ENCODE results near the gene TWF2.

The TWF2 gene

DNA sequence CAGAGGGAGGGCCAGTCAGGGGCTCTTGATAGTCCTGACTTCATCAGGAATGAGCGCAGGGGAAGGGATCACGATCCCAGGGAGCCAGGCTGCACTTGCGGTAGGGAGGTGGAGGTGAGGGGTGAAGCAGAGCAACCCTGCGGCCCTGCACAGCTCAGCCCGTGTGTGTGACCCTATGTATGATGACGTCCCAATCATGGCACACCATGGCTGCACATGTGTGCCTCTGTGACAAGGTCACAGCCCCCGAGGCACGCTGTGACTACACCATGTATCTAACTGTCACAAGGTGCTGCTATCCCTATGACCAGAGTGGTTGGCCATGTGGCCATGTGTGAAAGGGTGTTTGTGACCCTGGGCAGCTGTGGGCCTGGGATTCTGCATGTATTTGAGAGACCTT is 54.3 kb downstream of the TWF2 start:
- TF ChIP-seq FOXM1 (IDR thresholded peaks at IDR 0.05; ENCODE audit: borderline replicate concordance, low read depth), result no peak
- TF ChIP-seq CEBPB (IDR thresholded peaks at IDR 0.05), result no peak
- no peak for TF ChIP-seq EGR1 (IDR thresholded peaks at IDR 0.05)
- TF ChIP-seq TCF12 (IDR thresholded peaks at IDR 0.05; ENCODE audit: low read depth), result no peak
- TF ChIP-seq CREB1 (IDR thresholded peaks at IDR 0.05; ENCODE audit: low read depth), result no peak
- TF ChIP-seq, protein P1, sequence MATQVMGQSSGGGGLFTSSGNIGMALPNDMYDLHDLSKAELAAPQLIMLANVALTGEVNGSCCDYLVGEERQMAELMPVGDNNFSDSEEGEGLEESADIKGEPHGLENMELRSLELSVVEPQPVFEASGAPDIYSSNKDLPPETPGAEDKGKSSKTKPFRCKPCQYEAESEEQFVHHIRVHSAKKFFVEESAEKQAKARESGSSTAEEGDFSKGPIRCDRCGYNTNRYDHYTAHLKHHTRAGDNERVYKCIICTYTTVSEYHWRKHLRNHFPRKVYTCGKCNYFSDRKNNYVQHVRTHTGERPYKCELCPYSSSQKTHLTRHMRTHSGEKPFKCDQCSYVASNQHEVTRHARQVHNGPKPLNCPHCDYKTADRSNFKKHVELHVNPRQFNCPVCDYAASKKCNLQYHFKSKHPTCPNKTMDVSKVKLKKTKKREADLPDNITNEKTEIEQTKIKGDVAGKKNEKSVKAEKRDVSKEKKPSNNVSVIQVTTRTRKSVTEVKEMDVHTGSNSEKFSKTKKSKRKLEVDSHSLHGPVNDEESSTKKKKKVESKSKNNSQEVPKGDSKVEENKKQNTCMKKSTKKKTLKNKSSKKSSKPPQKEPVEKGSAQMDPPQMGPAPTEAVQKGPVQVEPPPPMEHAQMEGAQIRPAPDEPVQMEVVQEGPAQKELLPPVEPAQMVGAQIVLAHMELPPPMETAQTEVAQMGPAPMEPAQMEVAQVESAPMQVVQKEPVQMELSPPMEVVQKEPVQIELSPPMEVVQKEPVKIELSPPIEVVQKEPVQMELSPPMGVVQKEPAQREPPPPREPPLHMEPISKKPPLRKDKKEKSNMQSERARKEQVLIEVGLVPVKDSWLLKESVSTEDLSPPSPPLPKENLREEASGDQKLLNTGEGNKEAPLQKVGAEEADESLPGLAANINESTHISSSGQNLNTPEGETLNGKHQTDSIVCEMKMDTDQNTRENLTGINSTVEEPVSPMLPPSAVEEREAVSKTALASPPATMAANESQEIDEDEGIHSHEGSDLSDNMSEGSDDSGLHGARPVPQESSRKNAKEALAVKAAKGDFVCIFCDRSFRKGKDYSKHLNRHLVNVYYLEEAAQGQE (IDR thresholded peaks at IDR 0.05; ENCODE audit: low read depth), result no peak
- no peak for TF ChIP-seq YY1 (IDR thresholded peaks at IDR 0.05; ENCODE audit: low read depth)
- TF ChIP-seq ZBTB7A (IDR thresholded peaks at IDR 0.05; ENCODE audit: low read depth), result no peak
- TF ChIP-seq RAD21 (IDR thresholded peaks at IDR 0.05; ENCODE audit: low read depth), result no peak
- TF ChIP-seq, protein P2, sequence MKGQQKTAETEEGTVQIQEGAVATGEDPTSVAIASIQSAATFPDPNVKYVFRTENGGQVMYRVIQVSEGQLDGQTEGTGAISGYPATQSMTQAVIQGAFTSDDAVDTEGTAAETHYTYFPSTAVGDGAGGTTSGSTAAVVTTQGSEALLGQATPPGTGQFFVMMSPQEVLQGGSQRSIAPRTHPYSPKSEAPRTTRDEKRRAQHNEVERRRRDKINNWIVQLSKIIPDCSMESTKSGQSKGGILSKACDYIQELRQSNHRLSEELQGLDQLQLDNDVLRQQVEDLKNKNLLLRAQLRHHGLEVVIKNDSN (IDR thresholded peaks at IDR 0.05), result no peak
- TF ChIP-seq NFIC (IDR thresholded peaks at IDR 0.05), result no peak
- no peak for TF ChIP-seq TEAD4 (IDR thresholded peaks at IDR 0.05)
- TF ChIP-seq, protein P3, sequence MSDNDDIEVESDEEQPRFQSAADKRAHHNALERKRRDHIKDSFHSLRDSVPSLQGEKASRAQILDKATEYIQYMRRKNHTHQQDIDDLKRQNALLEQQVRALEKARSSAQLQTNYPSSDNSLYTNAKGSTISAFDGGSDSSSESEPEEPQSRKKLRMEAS (IDR thresholded peaks at IDR 0.05), result no peak
- no peak for TF ChIP-seq EP300 (IDR thresholded peaks at IDR 0.05; ENCODE audit: borderline replicate concordance)
- TF ChIP-seq TAF1 (IDR thresholded peaks at IDR 0.05; ENCODE audit: low read depth), result no peak

DNA sequence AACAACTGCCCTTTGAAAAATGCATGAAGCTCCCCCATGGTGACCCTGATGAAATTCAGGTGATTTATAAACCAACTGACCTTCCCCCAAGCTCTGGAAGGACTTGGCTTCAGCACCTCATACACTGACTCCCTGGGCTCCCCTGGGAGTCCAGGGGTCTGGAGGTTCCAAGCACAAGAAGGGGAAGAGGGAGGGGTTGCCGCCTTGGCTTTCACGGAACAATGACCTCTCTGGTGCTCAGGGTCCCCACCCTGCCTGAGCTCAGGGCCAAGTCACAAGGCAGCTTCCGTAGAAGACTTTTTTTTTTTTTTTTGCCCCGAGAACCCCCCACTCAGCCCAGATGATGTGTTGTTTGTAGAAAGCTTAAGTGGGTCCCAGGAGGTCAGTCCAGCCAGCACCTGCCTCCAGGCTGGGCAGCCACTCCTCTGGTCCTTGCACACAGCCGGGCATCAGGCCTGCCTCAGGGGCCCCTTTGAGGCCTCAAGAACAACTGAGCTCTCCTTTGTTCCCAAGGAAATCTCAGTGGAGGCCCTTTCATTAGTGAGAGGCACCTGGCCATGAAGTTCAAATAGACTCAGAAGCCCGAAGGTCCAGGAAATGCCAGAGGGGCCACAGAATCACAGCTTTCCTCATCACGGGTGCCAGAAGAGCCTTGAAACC is 55.0 kb downstream of the TWF2 start:
- TF ChIP-seq TEAD4 (IDR thresholded peaks at IDR 0.05) (no peak), TCF12 (IDR thresholded peaks at IDR 0.05; ENCODE audit: low read depth) (no peak), TAF1 (IDR thresholded peaks at IDR 0.05; ENCODE audit: low read depth) (no peak), ZBTB7A (IDR thresholded peaks at IDR 0.05; ENCODE audit: low read depth) (no peak), EP300 (IDR thresholded peaks at IDR 0.05; ENCODE audit: borderline replicate concordance) (no peak), CEBPB (IDR thresholded peaks at IDR 0.05) (no peak), FOXM1 (IDR thresholded peaks at IDR 0.05; ENCODE audit: borderline replicate concordance, low read depth) (no peak), RAD21 (IDR thresholded peaks at IDR 0.05; ENCODE audit: low read depth) (no peak), NFIC (IDR thresholded peaks at IDR 0.05) (no peak)
- TF ChIP-seq, protein P1 (IDR thresholded peaks at IDR 0.05; ENCODE audit: low read depth), result no peak

DNA sequence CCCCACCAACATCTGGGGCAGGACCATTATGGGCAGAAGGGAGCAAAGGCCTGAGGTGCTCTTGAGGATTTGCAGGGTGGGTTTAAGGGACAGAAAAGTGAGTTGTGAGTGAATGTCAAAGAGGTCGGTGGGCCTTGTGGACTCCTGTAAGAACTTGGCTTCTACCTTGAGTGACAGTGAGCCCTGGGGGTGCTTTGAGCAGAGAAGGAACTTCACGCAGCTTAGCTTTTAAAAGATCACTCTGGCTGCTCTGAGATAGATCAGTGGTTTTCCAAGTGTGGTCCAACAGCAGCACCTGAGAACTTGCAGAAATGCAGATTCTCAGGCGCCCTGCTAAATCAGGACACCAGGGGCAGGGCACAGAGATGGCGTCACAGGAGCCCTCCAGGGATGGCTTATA is 56.3 kb downstream of the TWF2 start:
- TF ChIP-seq, protein P2 (IDR thresholded peaks at IDR 0.05), result no peak
- no peak for TF ChIP-seq YY1 (IDR thresholded peaks at IDR 0.05; ENCODE audit: low read depth)
- TF ChIP-seq TCF12 (IDR thresholded peaks at IDR 0.05; ENCODE audit: low read depth), result no peak
- TF ChIP-seq, protein P1 (IDR thresholded peaks at IDR 0.05; ENCODE audit: low read depth), result no peak
- no peak for TF ChIP-seq EGR1 (IDR thresholded peaks at IDR 0.05)
- no peak for TF ChIP-seq FOXM1 (IDR thresholded peaks at IDR 0.05; ENCODE audit: borderline replicate concordance, low read depth)
- no peak for TF ChIP-seq TEAD4 (IDR thresholded peaks at IDR 0.05)
- no peak for TF ChIP-seq CEBPB (IDR thresholded peaks at IDR 0.05)
- TF ChIP-seq, protein P3 (IDR thresholded peaks at IDR 0.05), result no peak
- no peak for TF ChIP-seq RAD21 (IDR thresholded peaks at IDR 0.05; ENCODE audit: low read depth)
- TF ChIP-seq NFIC (IDR thresholded peaks at IDR 0.05), result no peak
- TF ChIP-seq CREB1 (IDR thresholded peaks at IDR 0.05; ENCODE audit: low read depth), result no peak
- TF ChIP-seq EP300 (IDR thresholded peaks at IDR 0.05; ENCODE audit: borderline replicate concordance), result no peak
- no peak for TF ChIP-seq ZBTB7A (IDR thresholded peaks at IDR 0.05; ENCODE audit: low read depth)

DNA sequence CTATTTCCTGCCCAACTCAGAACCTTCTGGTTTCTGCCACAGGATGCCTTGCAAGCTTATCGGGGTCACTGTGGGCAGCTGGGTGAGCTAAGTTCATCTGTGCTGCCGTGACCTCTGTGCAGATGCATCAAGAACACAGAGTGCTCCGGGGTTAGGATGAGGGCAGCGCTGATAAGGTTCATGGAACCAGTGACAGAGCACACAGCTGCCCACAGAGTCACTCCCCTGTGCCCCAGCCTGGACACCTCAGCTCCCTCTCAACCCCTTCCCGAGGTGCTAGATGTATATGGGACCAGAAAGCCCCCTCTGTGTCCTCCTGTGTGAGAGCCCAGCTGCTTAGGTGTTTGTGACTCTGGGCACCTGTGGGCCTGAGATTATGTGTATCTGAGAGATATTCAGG is 56.8 kb downstream of the TWF2 start:
- TF ChIP-seq TAF1 (IDR thresholded peaks at IDR 0.05; ENCODE audit: low read depth) (no peak), NFIC (IDR thresholded peaks at IDR 0.05) (no peak), RAD21 (IDR thresholded peaks at IDR 0.05; ENCODE audit: low read depth) (no peak)
- TF ChIP-seq, protein P2 (IDR thresholded peaks at IDR 0.05), result no peak
